Fibroblast of skin of right quadriceps (primary cell): ENCODE data around the gene CPOX.

Source experiments
- DNase-seq: peaks from one replicate; pipeline ENCODE4 v3.0.0-alpha.2; 2013

Gene CPOX

GRCh38 chr3:98534168-98534567 lies 59.2 kb downstream of the CPOX start:
- no peak for DNase-seq

GRCh38 chr3:98532709-98533571 lies 60.5 kb downstream of the CPOX start:
- DNase-seq = no peak

GRCh38 chr3:98532275-98532637 lies 61.2 kb downstream of the CPOX start:
- DNase-seq = no peak

DNA sequence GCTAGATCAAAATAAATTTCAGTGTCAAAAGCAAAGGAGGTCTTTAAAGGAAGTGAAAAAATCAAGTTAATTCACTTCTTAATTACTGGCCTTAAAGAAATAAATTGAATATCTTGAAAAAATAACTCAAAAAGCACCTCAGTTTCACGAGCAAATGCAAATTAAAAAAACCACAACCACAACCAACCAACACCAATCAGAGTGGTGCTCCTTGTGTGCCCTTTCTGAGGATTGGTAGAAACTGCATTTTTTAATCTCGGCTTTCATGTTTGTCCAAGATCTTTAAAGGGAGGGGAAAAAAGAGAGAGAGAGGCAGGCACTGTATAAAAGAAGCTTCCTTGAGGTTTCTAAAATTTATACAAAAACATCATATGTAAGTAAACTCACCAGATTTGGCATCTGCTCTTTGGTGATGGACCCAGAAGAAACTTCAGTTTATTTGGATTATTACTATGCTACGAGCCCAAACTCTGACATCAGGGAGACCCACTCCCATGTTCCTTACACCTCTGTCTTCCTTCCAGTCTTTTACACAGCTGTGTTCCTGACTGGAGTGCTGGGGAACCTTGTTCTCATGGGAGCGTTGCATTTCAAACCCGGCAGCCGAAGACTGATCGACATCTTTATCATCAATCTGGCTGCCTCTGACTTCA lies 61.7 kb downstream of the CPOX start, which contains the start of gene GPR15:
Gene GPR15 (plus strand): TSS at position 357 of the 653 bp plus-strand sequence. CDS start 56 bp downstream, at position 413.
- no peak for DNase-seq

- no peak for DNase-seq
These were observed 62.7 kb downstream of the CPOX start for GRCh38 chr3:98530676-98531075.

- no peak for DNase-seq
These were observed 63.5 kb downstream of the CPOX start for GRCh38 chr3:98529856-98530459.
